Erythroblast (primary cell): ENCODE results near the gene YY1AP1.

ENCODE experiments used
- GATA1 ChIP-seq: IDR thresholded peaks from 2 replicates; pipeline ENCODE4 v1.6.1; 2011; ENCODE audit warnings: low read depth, mild to moderate bottlenecking, control low read depth, low read length, moderate library complexity
- POLR2A ChIP-seq: IDR thresholded peaks from 2 replicates; pipeline ENCODE4 v1.6.1; 2011; ENCODE audit warnings: mild to moderate bottlenecking, low read length

GRCh38 chr1:155694167-155694566 lies 5.6 kb upstream of the YY1AP1 start:
- TF ChIP-seq POLR2A (no peak), GATA1 (no peak)
